HEK293 (cell line): Measurements from ENCODE around the gene TNXB.

Experiments used
- BCL11B ChIP-seq: fragments of 450-650 bp; formaldehyde crosslinking; IDR thresholded peaks from 2 replicates; pipeline ENCODE4 v1.5.1; 2016; ENCODE audit warnings: low read depth, missing biosample characterization, missing genetic modification characterization
- ELK4 ChIP-seq: IDR thresholded peaks from 2 replicates; pipeline ENCODE4 v1.6.1; 2011; ENCODE audit warnings: mild to moderate bottlenecking, low read depth, low read length, borderline replicate concordance
- GLIS1 ChIP-seq: fragments of 450-650 bp; formaldehyde crosslinking; IDR thresholded peaks from 2 replicates; pipeline ENCODE4 v1.5.1; 2016; ENCODE audit warnings: missing biosample characterization, missing genetic modification characterization
- HOXC10 ChIP-seq: sonication (generic); formaldehyde crosslinking; IDR thresholded peaks from 2 replicates; pipeline ENCODE4 v1.8.1; 2023; ENCODE audit warnings: mild to moderate bottlenecking, missing genetic modification reagents
- KLF16 ChIP-seq: fragments of 450-650 bp; formaldehyde crosslinking; IDR thresholded peaks from 2 replicates; pipeline ENCODE4 v1.5.1; 2017; ENCODE audit warnings: missing biosample characterization, missing genetic modification characterization
- KLF17 ChIP-seq: fragments of 450-650 bp; formaldehyde crosslinking; IDR thresholded peaks from 2 replicates; pipeline ENCODE4 v1.5.1; 2016; ENCODE audit warnings: missing biosample characterization, missing genetic modification characterization
- SCRT2 ChIP-seq: fragments of 450-650 bp; formaldehyde crosslinking; IDR thresholded peaks from 2 replicates; pipeline ENCODE4 v1.5.1; 2016; ENCODE audit warnings: missing biosample characterization, missing genetic modification characterization
- SP7 ChIP-seq: fragments of 450-650 bp; formaldehyde crosslinking; IDR thresholded peaks from 2 replicates; pipeline ENCODE4 v1.5.1; 2016; ENCODE audit warnings: missing biosample characterization, missing genetic modification characterization
- ZBTB17 ChIP-seq: fragments of 450-650 bp; formaldehyde crosslinking; IDR thresholded peaks from 2 replicates; pipeline ENCODE4 v1.5.1; 2016; ENCODE audit warnings: missing biosample characterization, missing genetic modification characterization
- ZBTB20 ChIP-seq: fragments of 450-650 bp; formaldehyde crosslinking; IDR thresholded peaks from 2 replicates; pipeline ENCODE4 v1.5.1; 2016; ENCODE audit warnings: missing biosample characterization, missing genetic modification characterization
- ZBTB8A ChIP-seq: fragments of 450-650 bp; formaldehyde crosslinking; IDR thresholded peaks from 2 replicates; pipeline ENCODE4 v1.5.1; 2016; ENCODE audit warnings: missing biosample characterization, missing genetic modification characterization
- ZFP37 ChIP-seq: fragments of 450-650 bp; formaldehyde crosslinking; IDR thresholded peaks from 2 replicates; pipeline ENCODE4 v1.5.1; 2016; ENCODE audit warnings: missing biosample characterization, missing genetic modification characterization
- ZNF138 ChIP-seq: fragments of 450-650 bp; formaldehyde crosslinking; IDR thresholded peaks from 2 replicates; pipeline ENCODE4 v1.5.1; 2016; ENCODE audit warnings: missing biosample characterization, missing genetic modification characterization, borderline replicate concordance
- ZNF221 ChIP-seq: fragments of 450-650 bp; formaldehyde crosslinking; IDR thresholded peaks from 2 replicates; pipeline ENCODE4 v1.5.1; 2017; ENCODE audit warnings: missing biosample characterization, missing genetic modification characterization, borderline replicate concordance
- ZNF239 ChIP-seq: fragments of 450-650 bp; formaldehyde crosslinking; IDR thresholded peaks from 2 replicates; pipeline ENCODE4 v1.5.1; 2016; ENCODE audit warnings: missing biosample characterization, missing genetic modification characterization
- ZNF362 ChIP-seq: fragments of 450-650 bp; formaldehyde crosslinking; IDR thresholded peaks from 2 replicates; pipeline ENCODE4 v1.5.1; 2016; ENCODE audit warnings: missing biosample characterization, missing genetic modification characterization
- ZNF366 ChIP-seq: fragments of 450-650 bp; formaldehyde crosslinking; conservative IDR thresholded peaks from 2 replicates; pipeline ENCODE4 v1.5.1; 2016; ENCODE audit warnings: missing biosample characterization, missing genetic modification characterization
- ZNF394 ChIP-seq: fragments of 450-650 bp; formaldehyde crosslinking; IDR thresholded peaks from 2 replicates; pipeline ENCODE4 v1.5.1; 2016; ENCODE audit warnings: missing biosample characterization, missing genetic modification characterization, mild to moderate bottlenecking, moderate library complexity, borderline replicate concordance
- ZNF518A ChIP-seq: fragments of 450-650 bp; formaldehyde crosslinking; conservative IDR thresholded peaks from 2 replicates; pipeline ENCODE4 v1.5.1; 2016; ENCODE audit warnings: low read depth, missing biosample characterization, missing genetic modification characterization
- ZNF555 ChIP-seq: fragments of 450-650 bp; formaldehyde crosslinking; conservative IDR thresholded peaks from 2 replicates; pipeline ENCODE4 v1.5.1; 2017; ENCODE audit warnings: missing biosample characterization, mild to moderate bottlenecking, missing genetic modification characterization, inconsistent platforms
- ZNF629 ChIP-seq: fragments of 450-650 bp; formaldehyde crosslinking; IDR thresholded peaks from 2 replicates; pipeline ENCODE4 v1.5.1; 2017; ENCODE audit warnings: missing biosample characterization, missing genetic modification characterization
- ZNF639 ChIP-seq: fragments of 450-650 bp; formaldehyde crosslinking; IDR thresholded peaks from 2 replicates; pipeline ENCODE4 v1.5.1; 2016; ENCODE audit warnings: missing biosample characterization, missing genetic modification characterization
- ZNF677 ChIP-seq: fragments of 450-650 bp; IDR thresholded peaks from 2 replicates; pipeline ENCODE4 v1.5.0; 2018; ENCODE audit warnings: missing biosample characterization, mild to moderate bottlenecking, missing genetic modification characterization, moderate library complexity

The TNXB gene

GRCh38 chr6:32076321-32076809 is 32.8 kb downstream of the TNXB start (continued):
- no peak for TF ChIP-seq ZNF518A
- TF ChIP-seq SCRT2 (tag by site-specific recombination) = no peak
- no peak; the same call in 1 of the 2 replicates for TF ChIP-seq ZFP37 (tag by site-specific recombination)
- no peak for TF ChIP-seq ZNF366
- TF ChIP-seq KLF16 (tag by site-specific recombination) = no peak
- TF ChIP-seq ZNF362 = peak; percentile 63; the same call in 1 of the 2 replicates
- no peak for TF ChIP-seq ZNF138 (tag by site-specific recombination)
- no peak for TF ChIP-seq ZNF239 (tag by site-specific recombination)
- TF ChIP-seq ZNF639 (tag by site-specific recombination) = peak; percentile 39; the same call in 1 of the 2 replicates
- TF ChIP-seq ZNF221 (tag by site-specific recombination) = no peak
- TF ChIP-seq ZBTB20 (tag by site-specific recombination) = peak; percentile 80
- no peak for TF ChIP-seq HOXC10
- TF ChIP-seq ZNF677 = no peak
- no peak for TF ChIP-seq ELK4
- TF ChIP-seq ZNF394 (tag by site-specific recombination) = 0 out of 2 replicates have a peak, but pooled peaks have one; percentile 13
- TF ChIP-seq KLF17 (tag by site-specific recombination) = 0 out of 2 replicates have a peak, but pooled peaks have one; percentile 38
- TF ChIP-seq GLIS1 (tag by site-specific recombination) = peak; percentile 42; the same call in 1 of the 2 replicates
- TF ChIP-seq ZNF555 = no peak
- TF ChIP-seq ZBTB17 (tag by site-specific recombination) = peak; percentile 64
- TF ChIP-seq ZBTB8A = no peak
- TF ChIP-seq SP7 = peak; percentile 77; the same call in 1 of the 2 replicates
- TF ChIP-seq ZNF629 (tag by site-specific recombination) = peak; percentile 61
- TF ChIP-seq BCL11B (tag by site-specific recombination) = no peak
- TF ChIP-seq, all 188 proteins: peak for 13
